ENCODE results near the gene SIM2.

The SIM2 gene

GRCh38 chr21:36700971-36701755 lies 2.2 kb downstream of the SIM2 start:
- DNase-seq = no peak

GRCh38 chr21:36701756-36702621 lies 3.1 kb downstream of the SIM2 start:
- no peak for DNase-seq

GRCh38 chr21:36702622-36702968 lies 3.7 kb downstream of the SIM2 start:
- DNase-seq = no peak

GRCh38 chr21:36703123-36703522 lies 4.2 kb downstream of the SIM2 start:
- no peak for DNase-seq

GRCh38 chr21:36703626-36704280 lies 4.8 kb downstream of the SIM2 start:
- DNase-seq = no peak

GRCh38 chr21:36704281-36704957 lies 5.5 kb downstream of the SIM2 start:
- DNase-seq = no peak

GRCh38 chr21:36704958-36705678 lies 6.2 kb downstream of the SIM2 start:
- DNase-seq = no peak

GRCh38 chr21:36705679-36706481 lies 7.0 kb downstream of the SIM2 start:
- no peak for DNase-seq

GRCh38 chr21:36706482-36706852 lies 7.6 kb downstream of the SIM2 start:
- no peak for DNase-seq

GRCh38 chr21:36706951-36707762 lies 8.2 kb downstream of the SIM2 start:
- no peak for DNase-seq

- DNase-seq = no peak
Observed at GRCh38 chr21:36707763-36708285, 8.9 kb downstream of the SIM2 start.

GRCh38 chr21:36708286-36709029 lies 9.5 kb downstream of the SIM2 start:
- no peak for DNase-seq

- no peak for DNase-seq
Observed at GRCh38 chr21:36709030-36709867, 10.3 kb downstream of the SIM2 start.

- DNase-seq = no peak
Observed at GRCh38 chr21:36709868-36710728, 11.2 kb downstream of the SIM2 start.

- DNase-seq = no peak
Observed at GRCh38 chr21:36710729-36711048, 11.8 kb downstream of the SIM2 start.

- no peak for DNase-seq
Observed at GRCh38 chr21:36713746-36714145, 14.8 kb downstream of the SIM2 start.

GRCh38 chr21:36716387-36716786 lies 17.5 kb downstream of the SIM2 start:
- DNase-seq = no peak
